H9 (cell line): ENCODE results near the gene OLA1. TPM values are rescaled to one million over a fixed set of nuclear protein-coding genes. Genes with fewer than 3 reads are reported as not detected.

Experiments
- DNase-seq: peaks from one replicate; pipeline ENCODE4 v3.0.0-alpha.2; 2017
- H2AFZ ChIP-seq: one replicate; pipeline ENCODE4 v1.6.1; 2013; ENCODE audit warnings: mild to moderate bottlenecking, low read length, control low read depth, moderate library complexity
- H2AK5ac ChIP-seq: 2 replicates; pipeline ENCODE4 v1.6.1; 2013; ENCODE audit warnings: low read length, control low read depth, mixed read lengths; ENCODE audit not compliant: insufficient read length
- H2BK120ac ChIP-seq: one replicate; pipeline ENCODE4 v1.6.1; 2013; ENCODE audit warnings: low read depth, mild to moderate bottlenecking, low read length, control low read depth, inconsistent platforms; ENCODE audit not compliant: poor library complexity, severe bottlenecking
- H2BK12ac ChIP-seq: 2 replicates; pipeline ENCODE4 v1.6.1; 2013; ENCODE audit warnings: low read length, control low read depth, mixed read lengths, low read depth; ENCODE audit not compliant: insufficient read length
- H2BK15ac ChIP-seq: 2 replicates; pipeline ENCODE4 v1.6.1; 2013; ENCODE audit warnings: low read depth, low read length, control low read depth
- H2BK20ac ChIP-seq: one replicate; pipeline ENCODE4 v1.6.1; 2013; ENCODE audit warnings: low read depth, mild to moderate bottlenecking, low read length, control low read depth, inconsistent platforms; ENCODE audit not compliant: poor library complexity, severe bottlenecking
- H2BK5ac ChIP-seq: 2 replicates; pipeline ENCODE4 v1.6.1; 2013; ENCODE audit warnings: low read length, control low read depth, mixed read lengths; ENCODE audit not compliant: insufficient read length
- H3K14ac ChIP-seq: 2 replicates; pipeline ENCODE4 v1.6.1; 2013; ENCODE audit warnings: low read length, control low read depth; ENCODE audit not compliant: insufficient read depth
- H3K18ac ChIP-seq: 2 replicates; pipeline ENCODE4 v1.6.1; 2013; ENCODE audit warnings: low read depth, mild to moderate bottlenecking, mixed read lengths, low read length, control low read depth; ENCODE audit not compliant: insufficient read length
- H3K23ac ChIP-seq: 2 replicates; pipeline ENCODE4 v1.6.1; 2013; ENCODE audit warnings: low read length, control low read depth, mixed read lengths, low read depth; ENCODE audit not compliant: insufficient read length
- H3K23me2 ChIP-seq: 2 replicates; pipeline ENCODE4 v1.6.1; 2013; ENCODE audit warnings: low read depth, mild to moderate bottlenecking, mixed read lengths, low read length, control low read depth; ENCODE audit not compliant: insufficient read length, poor library complexity, severe bottlenecking
- H3K27ac ChIP-seq: 2 replicates; pipeline ENCODE4 v1.5.1; 2013; ENCODE audit warnings: low read length, control low read depth, mixed read lengths, low read depth; ENCODE audit not compliant: insufficient read length
- H3K27me3 ChIP-seq: 2 replicates; pipeline ENCODE4 v1.6.1; 2013; ENCODE audit warnings: low read length, control low read depth, inconsistent platforms; ENCODE audit not compliant: insufficient read depth
- H3K4ac ChIP-seq: 2 replicates; pipeline ENCODE4 v1.6.1; 2013; ENCODE audit warnings: low read depth, mild to moderate bottlenecking, control low read depth, inconsistent platforms, low read length, moderate library complexity
- H3K4me1 ChIP-seq: 2 replicates; pipeline ENCODE4 v1.6.1; 2013; ENCODE audit warnings: low read length, control low read depth, inconsistent platforms; ENCODE audit not compliant: insufficient read depth
- H3K4me2 ChIP-seq: 2 replicates; pipeline ENCODE4 v1.6.1; 2013; ENCODE audit warnings: low read length, control low read depth, mixed read lengths; ENCODE audit not compliant: insufficient read length, insufficient read depth
- H3K56ac ChIP-seq: 2 replicates; pipeline ENCODE4 v1.6.1; 2013; ENCODE audit warnings: low read depth, mild to moderate bottlenecking, mixed read lengths, low read length, control low read depth; ENCODE audit not compliant: insufficient read length
- H3K79me1 ChIP-seq: 2 replicates; pipeline ENCODE4 v1.6.1; 2013; ENCODE audit warnings: low read depth, mild to moderate bottlenecking, moderate library complexity, low read length, control low read depth, inconsistent platforms; ENCODE audit not compliant: insufficient read depth, poor library complexity, severe bottlenecking
- H3K79me2 ChIP-seq: 2 replicates; pipeline ENCODE4 v1.6.1; 2013; ENCODE audit warnings: low read length, control low read depth, inconsistent platforms; ENCODE audit not compliant: insufficient read depth
- H3K9ac ChIP-seq: 2 replicates; pipeline ENCODE4 v1.6.1; 2013; ENCODE audit warnings: low read length, control low read depth, mixed read lengths; ENCODE audit not compliant: insufficient read length; ENCODE audit errors: extremely low read depth
- H3K9me3 ChIP-seq: one replicate; pipeline ENCODE4 v1.6.1; 2013; ENCODE audit warnings: low read depth, low read length, inconsistent platforms; ENCODE audit not compliant: control insufficient read depth
- H3T11ph ChIP-seq: one replicate; pipeline ENCODE4 v1.6.1; 2013; ENCODE audit warnings: mild to moderate bottlenecking, low read length, control low read depth, inconsistent platforms
- H4K20me1 ChIP-seq: one replicate; pipeline ENCODE4 v1.6.1; 2013; ENCODE audit not compliant: control insufficient read depth, insufficient read length, insufficient read depth
- H4K5ac ChIP-seq: 2 replicates; pipeline ENCODE4 v1.6.1; 2013; ENCODE audit warnings: low read depth, mild to moderate bottlenecking, mixed read lengths, low read length, control low read depth; ENCODE audit not compliant: insufficient read length
- H4K8ac ChIP-seq: replicated peaks from 2 replicates; pipeline ENCODE4 v1.6.1; 2013; ENCODE audit warnings: low read length, control low read depth, mixed read lengths, low read depth; ENCODE audit not compliant: insufficient read length
- H4K91ac ChIP-seq: 2 replicates; pipeline ENCODE4 v1.6.1; 2013; ENCODE audit warnings: low read depth, mild to moderate bottlenecking, moderate library complexity, mixed read lengths, low read length, control low read depth; ENCODE audit not compliant: insufficient read length
- H3K27ac Mint-ChIP-seq, 3 experiments: 2 replicates in 2 of 3; 3 replicates in 1 of 3; pipeline ENCODE4 v1.8.0; 2020 to 2021; ENCODE audit warnings: mixed read lengths in 3 of 3, mild to moderate bottlenecking in 1 of 3, moderate library complexity in 1 of 3
- H3K27me3 Mint-ChIP-seq: 2 replicates; pipeline ENCODE4 v1.8.0; 2021; ENCODE audit warnings: low read depth, mild to moderate bottlenecking, moderate library complexity, mixed read lengths
- H3K36me3 Mint-ChIP-seq, 3 experiments: 2 replicates in 2 of 3; 3 replicates in 1 of 3; pipeline ENCODE4 v1.8.0; 2020 to 2021; ENCODE audit warnings: low read depth in 3 of 3, mixed read lengths in 3 of 3; ENCODE audit not compliant: insufficient read depth in 1 of 3
- H3K4me1 Mint-ChIP-seq, 2 experiments: 2 replicates each; pipeline ENCODE4 v1.8.0; 2020; ENCODE audit warnings: mixed read lengths in 2 of 2
- H3K4me3 Mint-ChIP-seq, 2 experiments: 2 replicates in 1 of 2; 3 replicates in 1 of 2; pipeline ENCODE4 v1.8.0; 2020 to 2021; ENCODE audit warnings: mild to moderate bottlenecking in 2 of 2, mixed read lengths in 2 of 2, moderate library complexity in 1 of 2
- H3K9me3 Mint-ChIP-seq, 2 experiments: 2 replicates in 1 of 2; 3 replicates in 1 of 2; pipeline ENCODE4 v1.8.0; 2020; ENCODE audit warnings: mild to moderate bottlenecking in 2 of 2, mixed read lengths in 2 of 2, moderate library complexity in 1 of 2
- CTCF ChIP-seq: fragments of 200-600 bp; sonication (generic); conservative IDR thresholded peaks from 3 replicates; pipeline ENCODE4 v1.8.0; 2021; ENCODE audit warnings: antibody characterized with exemption, mild to moderate bottlenecking
- total RNA-seq: library from RNA; stranded (reverse); gene quantifications from 2 replicates; pipeline ENCODE4 v1.2.1, GENCODE V29; 2021

OLA1 gene
- total RNA-seq, 1 experiment from 2014 or later, result 133 TPM

- no peak for DNase-seq
- Histone ChIP-seq H2BK15ac (no peak overlapping the region), H3K4ac (no peak overlapping the region), H2BK12ac (no peak overlapping the region), H2BK5ac (no peak overlapping the region), H2BK120ac (no peak overlapping the region), H3K27ac (no peak overlapping the region), H4K20me1 (no peaks in the 10 kb centered on the region), H3K18ac (no peak overlapping the region), H3K14ac (no peak overlapping the region), H3K9me3 (no peaks in the 10 kb centered on the region), H4K5ac (no peak overlapping the region), H2AK5ac (no peak overlapping the region), H3K23ac (no peak overlapping the region), H4K91ac (no peak overlapping the region), H3K9ac (no peak overlapping the region), H3K4me1 (no peaks in the 10 kb centered on the region), H3K23me2 (no peaks in the 10 kb centered on the region), H3T11ph (no peak overlapping the region), H3K56ac (no peak overlapping the region), H3K27me3 (no peaks in the 10 kb centered on the region), H2BK20ac (no peak overlapping the region), H4K8ac (no peak overlapping the region), H3K79me2 (no peaks in the 10 kb centered on the region), H2AFZ (no peak overlapping the region), H3K4me2 (no peak overlapping the region), H3K79me1 (no peaks in the 10 kb centered on the region)
- Mint-ChIP-seq H3K27ac (peak overlapping the region in 1 of 3 experiments; percentile 59; a peak in 4 of 7 replicates), H3K4me1 (peaks cover 19 to 33% of the 10 kb centered on the region in 2 experiments), H3K4me3 (no peak overlapping the region; a peak in 1 of 5 replicates), H3K9me3 (no peaks in the 10 kb centered on the region), H3K27me3 (no peaks in the 10 kb centered on the region), H3K36me3 (no peaks in the 10 kb centered on the region)
- no peak for TF ChIP-seq CTCF
Measured at GRCh38 chr2:174106736-174107135, 141.6 kb downstream of the OLA1 start.
